ENCODE measurements around the gene MBNL2.
A peak's percentile ranks its signal among the peaks of the same experiment; 100 is the strongest.

MBNL2 gene

DNA sequence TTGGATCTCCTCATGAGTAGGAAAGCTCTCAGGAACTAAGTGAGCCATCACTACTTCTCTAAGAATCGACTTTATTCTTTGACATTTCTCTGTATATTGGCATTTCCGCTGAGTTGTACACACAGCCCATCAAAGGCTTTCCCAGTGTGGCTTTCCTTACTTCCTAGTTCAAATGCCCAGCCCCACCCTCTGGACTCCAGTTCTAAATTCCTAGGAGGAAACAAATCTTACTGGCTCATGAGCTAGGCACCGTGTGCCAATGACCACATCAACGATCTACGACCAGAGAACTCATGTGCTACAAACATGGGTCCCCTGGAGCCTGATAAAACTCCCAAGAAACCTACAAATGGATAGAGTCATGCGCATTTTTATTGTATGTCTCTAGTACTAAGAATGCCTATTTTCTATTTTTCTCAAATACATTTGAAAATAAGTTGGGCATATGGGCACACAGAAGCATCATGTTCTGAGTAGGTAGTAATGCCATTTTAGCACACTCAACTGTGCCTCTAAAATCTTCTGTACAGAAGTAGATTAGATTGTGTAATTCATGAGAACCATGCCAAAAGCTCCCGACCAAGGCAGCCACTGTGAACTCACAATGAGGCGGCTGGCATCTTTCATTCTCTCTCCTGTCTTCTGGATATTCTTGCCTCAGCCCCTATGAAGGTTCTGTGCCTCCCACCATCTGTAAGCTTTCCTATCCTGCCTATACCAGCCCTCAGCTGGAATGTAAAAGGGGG is 201.3 kb downstream of the MBNL2 start:
- DNase-seq (ENCODE audit: low spot score) = no peak

DNA sequence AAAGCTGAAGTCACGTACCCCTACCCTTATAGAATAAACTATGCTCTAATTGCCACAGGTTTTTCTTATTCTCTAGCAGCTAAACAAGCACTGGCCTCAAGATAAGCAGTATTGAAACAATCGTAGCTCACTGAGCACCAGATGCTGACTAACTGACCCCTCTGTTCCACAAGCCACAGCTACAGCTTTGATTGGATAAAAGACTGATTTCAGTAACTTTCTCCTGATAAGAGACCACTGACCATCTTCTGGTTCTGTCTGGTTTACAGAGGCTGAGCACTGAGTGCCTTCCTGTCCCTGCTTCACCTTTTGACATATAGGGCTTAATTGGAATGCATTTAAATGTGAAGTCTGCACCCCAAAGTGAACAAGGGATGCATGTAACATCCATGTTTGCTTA is 203.5 kb downstream of the MBNL2 start:
- no peak for DNase-seq (ENCODE audit: low spot score)

DNA sequence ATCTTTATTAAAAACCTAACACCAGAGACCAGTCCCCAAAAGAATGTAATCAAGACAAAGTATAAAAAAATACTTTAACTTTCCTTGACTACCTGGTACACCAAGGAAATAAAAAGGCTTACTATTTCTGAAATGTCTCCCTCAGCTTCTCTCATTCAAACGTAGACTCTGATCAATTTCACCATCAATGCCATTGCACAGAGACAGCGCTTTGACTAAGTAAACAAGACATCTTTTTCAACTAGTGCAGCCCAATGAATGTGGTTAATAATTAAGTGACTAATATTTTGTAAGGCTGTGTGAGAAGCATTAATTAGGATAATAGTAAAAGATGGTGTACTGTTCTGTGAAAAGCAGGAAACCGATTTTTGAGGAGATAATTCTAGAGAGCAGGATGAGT is 204.6 kb downstream of the MBNL2 start:
- no peak for DNase-seq (ENCODE audit: low spot score)

DNA sequence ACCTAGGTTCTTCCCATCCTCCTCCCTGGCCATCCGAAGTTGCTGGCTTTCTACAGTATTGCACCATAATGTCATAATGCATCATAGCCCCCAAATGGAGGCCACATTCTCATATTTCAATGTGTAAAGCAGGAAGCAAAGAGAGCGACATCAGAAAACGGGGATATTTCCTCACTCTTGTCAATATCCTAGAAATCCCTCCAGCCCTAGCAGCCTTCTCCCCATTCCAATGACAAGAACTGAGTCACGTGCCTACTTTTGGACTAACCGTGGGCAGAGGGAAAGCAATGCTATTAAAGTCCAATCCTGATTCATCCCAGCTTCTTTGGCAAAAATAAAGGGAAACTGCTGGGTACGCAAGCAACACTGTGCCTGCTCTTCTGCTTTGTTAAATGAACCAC is 207.5 kb downstream of the MBNL2 start:
- DNase-seq (ENCODE audit: low spot score) = no peak

DNA sequence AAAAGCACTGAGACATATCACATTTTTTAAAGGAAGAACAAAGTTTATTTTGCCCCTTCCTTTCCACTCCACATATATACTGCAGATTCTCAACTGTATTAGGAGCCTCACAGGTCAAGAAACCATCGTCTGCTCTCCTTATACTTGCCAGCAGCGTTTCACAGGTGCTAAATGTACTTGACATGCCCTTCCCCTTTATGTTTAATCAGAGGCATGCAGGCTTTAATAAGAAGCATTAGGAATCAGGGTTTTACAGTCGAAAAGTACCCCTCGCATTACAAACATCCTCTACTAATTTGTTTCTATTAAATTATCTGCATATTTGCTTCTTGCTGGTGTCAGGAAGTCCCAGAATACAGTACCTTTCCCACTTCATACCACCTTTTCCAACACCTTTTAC is 208.2 kb downstream of the MBNL2 start:
- DNase-seq (ENCODE audit: low spot score) = no peak

DNA sequence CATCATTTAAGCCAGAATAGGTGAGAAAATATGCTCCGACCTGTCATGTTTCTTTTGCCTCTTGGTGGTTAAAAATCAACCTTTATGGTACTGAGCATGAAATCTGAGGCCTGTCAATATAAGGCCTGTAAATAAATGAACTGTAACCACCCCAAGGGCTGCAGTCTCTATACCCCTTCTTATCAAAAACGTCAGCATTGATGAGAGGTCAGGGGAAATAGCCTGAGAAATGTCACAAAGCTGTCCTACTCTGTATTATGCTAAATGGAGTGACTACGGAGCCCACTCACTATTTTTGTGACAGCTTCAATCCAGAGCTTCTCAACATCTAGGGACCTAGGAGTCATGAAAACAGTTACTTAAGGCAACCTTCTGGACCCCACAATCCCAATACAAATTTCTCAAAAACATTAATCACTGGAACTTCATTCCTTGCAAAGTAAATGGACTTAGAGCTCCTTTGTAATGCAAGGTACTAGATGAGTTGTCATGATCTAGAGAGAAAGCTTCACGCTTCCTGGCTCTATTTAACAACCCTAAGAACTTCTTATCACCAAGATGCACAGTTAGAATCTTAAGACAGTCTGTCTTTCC is 209.1 kb downstream of the MBNL2 start:
- no peak for DNase-seq (ENCODE audit: low spot score)

DNA sequence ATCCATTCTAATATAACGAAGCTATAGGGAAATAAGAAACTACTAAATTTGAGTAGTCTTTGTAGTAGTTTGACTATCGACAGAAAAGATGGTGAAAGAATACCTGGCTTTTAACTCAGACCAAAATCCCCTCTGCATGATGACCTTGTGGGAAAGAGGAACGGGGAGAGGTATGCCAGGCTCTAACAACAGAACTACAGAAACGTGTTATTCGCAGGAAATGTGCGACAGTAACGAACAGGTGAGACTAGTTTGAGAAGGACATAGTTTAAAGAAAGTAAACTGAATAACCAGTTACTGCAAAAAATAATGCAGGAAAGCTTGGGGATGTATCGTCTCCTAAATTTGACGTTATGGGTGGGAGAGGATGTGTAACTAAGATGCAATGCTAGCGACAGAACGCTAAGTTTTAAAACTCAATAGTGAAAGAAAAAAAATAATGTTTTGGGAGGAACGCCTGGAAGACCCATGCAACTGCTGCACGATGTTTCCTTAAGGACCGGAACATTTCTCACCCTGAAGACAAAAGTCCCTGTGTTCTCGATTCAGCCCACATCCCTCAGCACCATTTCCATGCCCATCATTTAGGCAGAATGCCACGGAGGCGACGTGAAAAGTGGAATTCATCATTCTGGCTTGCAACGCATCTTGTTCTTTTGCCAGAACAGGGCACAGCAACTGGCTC is 210.2 kb downstream of the MBNL2 start:
- peak; percentile 19 for DNase-seq (ENCODE audit: low spot score)

DNA sequence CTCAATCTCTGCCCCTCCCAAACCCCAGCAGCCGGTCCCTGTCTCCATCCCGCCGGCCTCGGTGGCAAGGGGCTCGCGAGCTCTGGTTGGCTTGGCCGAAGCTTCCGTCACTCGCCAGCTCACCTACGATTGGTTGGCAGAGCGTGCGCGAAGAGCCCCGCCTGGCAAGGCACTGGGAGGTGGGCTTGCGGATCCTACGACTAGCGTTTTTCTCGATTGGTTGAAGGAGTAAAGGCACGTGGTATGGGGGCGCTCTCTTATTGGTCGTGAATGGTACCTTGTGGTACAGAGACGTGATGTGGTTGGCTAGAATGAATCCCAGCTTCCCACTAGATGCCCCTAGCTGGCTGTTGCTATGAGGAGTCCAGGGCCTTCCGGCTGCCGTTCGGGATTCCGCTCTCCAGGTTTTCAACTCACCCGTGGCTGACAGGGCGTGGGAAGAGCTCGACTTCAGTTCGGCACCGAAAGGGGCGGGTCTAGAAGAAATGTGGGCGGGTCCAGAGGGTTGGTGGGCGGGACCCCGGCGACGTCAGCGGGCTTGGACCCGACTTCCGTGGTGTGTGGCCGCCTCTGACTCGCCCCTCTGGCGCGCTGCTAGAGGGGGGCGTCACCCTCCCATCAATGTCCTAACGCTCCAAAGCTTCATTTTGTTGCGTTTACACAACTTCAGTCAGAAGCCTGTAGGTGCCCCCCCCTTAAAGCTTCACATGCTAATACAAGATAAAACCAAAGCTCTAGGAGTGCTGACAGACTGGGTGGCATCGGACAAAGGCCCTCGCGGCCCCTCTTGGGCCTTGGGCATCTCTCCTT is 211.0 kb downstream of the MBNL2 start:
- peak; percentile 92 for DNase-seq (ENCODE audit: low spot score)

DNA sequence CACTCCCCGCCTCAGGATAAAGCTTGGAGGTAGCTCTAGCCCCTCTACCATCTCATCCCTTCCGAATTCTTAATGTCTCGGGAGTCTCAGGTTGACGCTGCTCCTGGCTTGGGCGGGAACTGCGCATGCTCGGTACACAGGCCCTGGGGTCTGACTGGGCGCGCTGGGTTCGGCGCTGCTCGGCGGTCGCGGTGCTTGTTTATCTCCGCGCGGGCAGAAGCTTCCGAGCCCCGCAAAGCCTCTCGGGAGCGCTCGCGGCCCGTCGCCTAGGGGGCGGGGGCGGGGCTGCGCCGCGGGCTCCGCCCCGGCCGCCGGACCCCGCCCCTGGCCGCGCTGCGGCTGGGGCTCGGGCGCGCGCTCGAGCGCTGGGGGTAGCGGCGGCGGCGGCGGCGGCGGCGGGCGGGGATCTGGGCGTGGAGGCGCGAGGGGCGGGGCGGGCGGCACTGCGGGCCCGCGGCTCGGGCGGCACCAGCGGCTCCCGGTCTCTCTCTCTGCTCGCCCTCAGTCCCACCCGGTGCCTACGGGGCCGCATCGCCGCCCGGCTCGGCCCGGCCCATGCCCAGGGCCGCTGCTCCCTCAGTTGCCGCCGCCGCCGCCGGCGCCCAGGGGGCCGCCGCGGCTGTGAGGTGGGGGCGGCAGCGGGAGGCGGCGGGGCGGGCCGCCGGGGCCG is 211.7 kb downstream of the MBNL2 start, which contains the start of gene RAP2A:
Gene RAP2A (plus strand): TSS at position 443 of the 670 bp plus-strand sequence. CDS start 302 bp downstream, outside the sequence.
- peak; percentile 70 for DNase-seq (ENCODE audit: low spot score)

DNA sequence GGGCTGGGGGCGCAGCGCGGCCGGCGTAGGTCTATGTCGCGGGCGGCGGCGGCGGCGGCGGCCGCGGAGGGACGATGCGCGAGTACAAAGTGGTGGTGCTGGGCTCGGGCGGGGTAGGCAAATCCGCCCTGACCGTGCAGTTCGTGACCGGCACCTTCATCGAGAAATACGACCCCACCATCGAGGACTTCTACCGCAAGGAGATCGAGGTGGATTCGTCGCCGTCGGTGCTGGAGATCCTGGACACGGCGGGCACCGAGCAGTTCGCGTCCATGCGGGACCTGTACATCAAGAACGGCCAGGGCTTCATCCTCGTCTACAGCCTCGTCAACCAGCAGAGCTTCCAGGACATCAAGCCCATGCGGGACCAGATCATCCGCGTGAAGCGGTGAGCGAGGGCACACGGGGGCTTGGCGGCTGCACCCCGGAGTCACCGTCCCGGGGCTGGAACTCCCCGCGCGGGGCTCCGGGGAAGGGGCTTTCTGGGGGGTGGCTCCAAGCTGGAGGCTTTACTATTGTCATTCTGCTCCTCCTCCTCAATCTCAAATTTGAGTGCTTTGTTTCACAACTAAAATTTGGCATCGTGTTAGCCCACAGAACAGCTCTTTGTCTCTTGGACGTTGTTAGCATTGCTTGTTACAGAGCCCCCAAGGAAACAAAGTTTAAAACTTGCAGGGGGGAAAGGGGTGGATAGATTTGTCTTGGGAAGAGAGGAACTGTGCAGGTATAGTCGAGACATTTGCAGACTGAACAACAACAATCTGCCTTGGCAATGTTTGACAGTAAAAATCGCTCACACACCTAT is 212.5 kb downstream of the MBNL2 start:
- no peak for DNase-seq (ENCODE audit: low spot score)

DNA sequence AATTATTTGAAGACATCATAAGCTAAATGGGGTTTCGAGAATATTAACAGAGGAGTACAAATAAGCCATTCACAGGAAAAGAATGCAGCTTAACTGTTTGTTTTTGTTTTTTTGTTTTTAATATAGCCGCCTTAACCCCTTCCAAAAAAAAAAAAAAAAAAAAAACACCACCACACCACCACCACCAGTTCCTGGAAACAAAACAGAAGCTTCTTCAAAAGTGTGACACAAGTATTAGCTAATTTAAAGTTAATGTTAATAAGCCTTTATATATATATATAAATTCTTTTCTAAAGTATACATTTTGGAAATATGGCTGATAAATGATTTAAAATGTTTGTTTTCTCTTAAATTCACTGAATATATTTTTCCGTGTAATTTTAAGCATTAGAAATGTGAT is 213.2 kb downstream of the MBNL2 start:
- no peak for DNase-seq (ENCODE audit: low spot score)

DNA sequence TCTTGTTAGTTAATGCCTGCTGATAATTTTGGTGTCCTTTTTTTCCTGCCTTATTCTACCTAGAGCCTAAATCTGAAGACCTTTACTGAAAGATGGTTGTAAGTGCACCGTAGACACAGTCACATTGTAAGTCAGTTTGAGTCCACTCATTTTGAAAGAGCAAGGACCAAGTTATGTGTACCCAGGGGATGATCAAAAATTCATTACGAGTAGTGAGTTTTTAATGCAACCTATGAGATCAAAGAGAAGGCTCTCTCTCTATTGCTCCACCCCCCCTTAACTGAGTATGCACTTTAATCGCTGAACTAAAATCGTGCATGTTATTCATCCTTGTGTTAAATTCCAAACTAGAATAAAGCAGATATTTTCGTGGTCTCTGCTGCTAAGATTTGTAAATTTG is 213.7 kb downstream of the MBNL2 start:
- no peak for DNase-seq (ENCODE audit: low spot score)

DNA sequence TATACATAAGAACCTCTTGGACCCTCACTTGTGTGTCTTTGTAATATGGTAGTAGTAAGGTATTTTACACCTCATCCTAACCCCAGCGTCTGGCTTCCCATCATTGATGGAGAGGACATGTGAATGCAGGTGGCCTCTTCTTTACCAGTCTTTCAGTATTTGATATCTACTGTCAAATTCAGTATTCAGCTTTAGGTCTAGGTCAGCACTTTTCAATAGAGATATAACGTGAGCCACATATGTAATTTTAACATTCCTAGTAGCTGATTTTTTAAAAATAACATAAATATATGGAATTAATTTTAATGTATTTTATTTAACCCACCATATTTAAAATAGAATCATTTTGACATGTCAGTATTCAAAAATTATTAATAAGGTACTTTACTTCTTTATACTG is 214.7 kb downstream of the MBNL2 start:
- no peak for DNase-seq (ENCODE audit: low spot score)

DNA sequence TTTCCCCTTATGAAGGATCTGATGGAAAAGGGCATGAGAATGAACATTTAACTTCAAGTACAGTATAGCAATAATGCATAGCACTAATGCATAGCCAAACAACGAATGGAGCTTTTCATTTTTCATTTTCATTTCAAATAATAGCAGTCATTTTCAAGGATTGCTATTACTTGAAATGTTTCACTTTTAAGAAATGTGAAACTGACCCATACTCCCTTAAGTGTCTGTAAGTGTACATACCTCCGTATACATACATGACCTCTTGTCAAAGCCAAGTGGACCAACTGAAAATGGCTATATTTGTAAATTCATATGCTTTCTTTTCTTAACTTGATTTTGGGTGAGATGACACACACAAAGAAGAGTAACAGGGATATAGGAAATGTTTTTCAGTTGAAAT is 215.6 kb downstream of the MBNL2 start:
- DNase-seq (ENCODE audit: low spot score) = no peak

DNA sequence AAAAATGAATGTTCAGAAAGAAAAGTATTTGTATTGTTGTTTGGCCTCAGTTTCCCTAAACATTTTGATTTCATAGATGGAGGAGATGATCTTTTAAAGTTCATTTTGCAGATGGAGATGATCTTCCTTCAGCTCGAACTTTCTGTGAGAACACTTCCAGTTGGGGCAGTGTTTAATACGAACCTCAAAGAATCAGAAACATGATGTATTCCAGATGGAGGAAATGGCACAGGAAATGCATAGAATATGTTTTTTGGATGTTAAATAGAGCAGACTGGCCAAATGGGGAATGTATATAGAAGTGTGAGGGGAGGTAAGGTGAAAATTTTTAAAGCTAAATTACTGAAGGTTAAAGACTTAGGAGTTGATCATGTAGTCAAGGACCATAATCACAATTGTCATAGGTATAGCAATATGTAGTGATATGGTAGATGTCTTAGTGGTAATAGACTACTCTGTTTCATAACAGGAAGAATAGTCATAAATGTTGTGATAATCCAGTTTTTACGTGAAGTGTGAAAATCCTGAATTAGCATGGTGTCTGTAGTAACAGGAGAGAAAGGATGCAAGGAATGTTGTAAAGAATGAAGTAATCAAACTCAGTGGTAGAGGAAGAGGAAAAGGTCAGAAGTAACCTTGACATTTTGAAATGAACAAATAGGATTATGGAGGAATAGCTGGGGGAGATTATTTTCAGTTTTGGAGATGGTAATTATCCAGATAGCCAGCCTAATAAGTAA is 216.9 kb downstream of the MBNL2 start:
- no peak for DNase-seq (ENCODE audit: low spot score)

DNA sequence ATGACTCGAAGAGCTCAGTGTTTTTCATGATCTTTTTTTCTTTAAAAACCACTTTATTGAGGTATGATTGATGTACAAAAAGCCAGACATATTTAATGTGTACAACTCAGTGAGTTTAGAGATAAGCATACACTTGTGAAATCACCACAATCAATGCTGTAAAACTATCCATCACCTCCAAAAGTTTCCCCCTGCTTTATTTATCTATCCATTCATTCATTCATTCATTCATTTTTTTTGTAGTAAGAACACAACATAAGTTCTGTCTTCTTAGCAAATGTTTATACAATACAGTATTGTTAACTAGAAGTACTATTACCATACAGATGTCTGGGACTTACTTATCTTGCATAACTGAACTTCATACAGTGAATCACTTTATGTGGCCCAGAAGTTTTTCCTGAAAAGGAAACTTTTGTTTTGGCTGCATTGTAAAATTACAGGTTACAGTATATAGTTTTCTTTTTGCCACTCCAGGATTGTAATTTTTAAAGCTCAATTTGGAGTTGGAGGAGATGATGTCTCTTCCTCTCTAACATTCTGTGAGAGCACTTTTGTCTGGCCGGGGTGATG is 218.6 kb downstream of the MBNL2 start:
- DNase-seq (ENCODE audit: low spot score) = peak; percentile 8

DNA sequence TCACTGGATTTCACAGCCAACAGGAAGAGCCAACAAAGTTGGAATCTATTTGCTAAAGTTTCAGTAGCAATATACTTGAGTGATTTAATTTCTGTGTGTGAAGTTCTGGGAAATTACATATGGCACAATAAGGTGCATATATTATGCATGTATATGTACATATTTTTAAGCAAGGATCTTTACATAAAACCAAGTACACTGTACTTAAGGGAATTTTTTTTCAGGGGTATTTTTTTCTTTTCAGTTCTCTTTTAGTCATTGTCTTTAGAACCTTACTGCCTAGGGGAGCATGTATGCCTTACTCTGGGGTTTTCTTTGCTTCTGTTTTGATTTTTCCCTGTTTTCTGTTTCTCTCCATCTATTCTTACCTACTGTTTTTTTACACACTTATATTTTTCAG is 219.2 kb downstream of the MBNL2 start:
- no peak for DNase-seq (ENCODE audit: low spot score)

All from COLO829 (cell line).